Panc1 (cell line): ENCODE data around the gene B9D1. TPM values are rescaled to one million over a fixed set of nuclear protein-coding genes. Genes with fewer than 3 reads are reported as not detected.

Source experiments
- ATAC-seq: fragments of 200-7000 bp; cut with Tn5 transposase; 2 replicates; pipeline ENCODE4 v1.9.1; 2020; ENCODE audit warnings: mild to moderate bottlenecking, moderate library complexity
- BruUV-seq: library from RNA; stranded (reverse); fragments of 400-500 nt; replicated peaks from 2 replicates; lab custom pipeline; 2021; lab: Mats Ljungman, UMichigan
- CTCF ChIA-PET: fragments of 300-600 bp; sonication (Branson Sonifier 250); formaldehyde crosslinking; loops from one replicate; lab custom pipeline; 2022; ENCODE audit warnings: antibody characterized with exemption; lab: Charles Lee
- POLR2A ChIA-PET: fragments of 300-600 bp; sonication (Branson Sonifier 250); formaldehyde crosslinking; loops from one replicate; lab custom pipeline; 2022; ENCODE audit warnings: antibody characterized with exemption; lab: Charles Lee
- DNase-seq: peaks from one replicate; pipeline ENCODE4 v3.0.0-alpha.2; 2010; ENCODE audit warnings: low read depth, low spot score
- H3K27ac ChIP-seq: 2 replicates; pipeline ENCODE4 v1.5.1; 2011; ENCODE audit warnings: mild to moderate bottlenecking, low read length, inconsistent platforms
- H3K27me3 ChIP-seq: fragments of 200-500 bp; sonication (Bioruptor generic); 2 replicates; pipeline ENCODE4 v1.6.0; 2014; ENCODE audit warnings: low read length, inconsistent platforms; ENCODE audit not compliant: control insufficient read depth, insufficient read depth
- H3K36me3 ChIP-seq: fragments of 200-500 bp; sonication (Bioruptor generic); 2 replicates; pipeline ENCODE4 v1.5.1; 2014; ENCODE audit warnings: inconsistent platforms, mild to moderate bottlenecking, low read length, moderate library complexity; ENCODE audit not compliant: control insufficient read depth, insufficient read depth
- H3K4me1 ChIP-seq: 2 replicates; pipeline ENCODE4 v1.5.1; 2011; ENCODE audit warnings: inconsistent platforms, mild to moderate bottlenecking, low read length, moderate library complexity; ENCODE audit not compliant: control insufficient read depth, insufficient read depth
- H3K4me3 ChIP-seq, 2 experiments: 2 replicates each; pipeline ENCODE4 v1.5.1; 2011 to 2012; ENCODE audit warnings: low read depth in 2 of 2, low read length in 2 of 2, mild to moderate bottlenecking in 2 of 2, inconsistent platforms in 1 of 2, moderate library complexity in 1 of 2
- H3K9me3 ChIP-seq: fragments of 200-500 bp; sonication (Bioruptor generic); 2 replicates; pipeline ENCODE4 v1.5.1; 2014; ENCODE audit warnings: low read depth, mild to moderate bottlenecking, inconsistent platforms, low read length, moderate library complexity; ENCODE audit not compliant: control insufficient read depth, insufficient read depth
- CTCF ChIP-seq: fragments of 450-650 bp; IDR thresholded peaks from 2 replicates; pipeline ENCODE4 v1.5.1; 2017; ENCODE audit warnings: mild to moderate bottlenecking
- POLR2AphosphoS5 ChIP-seq: IDR thresholded peaks from 2 replicates; pipeline ENCODE4 v1.6.1; 2012; ENCODE audit warnings: mild to moderate bottlenecking, low read depth, low read length, moderate library complexity
- REST ChIP-seq, 2 experiments: IDR thresholded peaks; 2 replicates each; pipeline ENCODE4 v1.6.1; 2011 to 2012; ENCODE audit warnings: low read depth in 2 of 2, control low read depth in 1 of 2, low read length in 1 of 2, mild to moderate bottlenecking in 1 of 2, moderate library complexity in 1 of 2; ENCODE audit not compliant: insufficient read depth in 1 of 2
- SIN3A ChIP-seq: IDR thresholded peaks from 2 replicates; pipeline ENCODE4 v1.6.1; 2012; ENCODE audit warnings: low read depth, mild to moderate bottlenecking, low read length, moderate library complexity, borderline replicate concordance; ENCODE audit not compliant: insufficient read depth
- TCF7L2 ChIP-seq: IDR thresholded peaks from 2 replicates; pipeline ENCODE4 v1.6.1; 2011; ENCODE audit warnings: mild to moderate bottlenecking, low read depth, low read length, inconsistent platforms
- in situ Hi-C: cut with HindIII; loops from 2 replicates; pipeline ENCODE4 v1.10.0; 2016; ENCODE audit warnings: low sequenced_read_pairs, low pct_unique_long_range_greater_than_20kb
- intact Hi-C: fragments of 100-400 bp; cut with micrococcal nuclease; formaldehyde crosslinking; loops from one replicate; pipeline ENCODE4 v1.10.0; 2022; ENCODE audit not compliant: unreplicated experiment
- total RNA-seq: library from RNA; stranded (reverse); gene quantifications from one replicate; pipeline ENCODE4 v1.2.1, GENCODE V29; 2021; ENCODE audit not compliant: unreplicated experiment

The B9D1 gene
- total RNA-seq, 1 experiment from 2014 or later, result 19.1 TPM

- ChIA-PET POLR2A (no interaction called here), CTCF (no interaction called here)
- Histone ChIP-seq H3K9me3 (no peaks in the 10 kb centered on the region), H3K27ac (no peak overlapping the region), H3K4me1 (no peaks in the 10 kb centered on the region), H3K27me3 (no peaks in the 10 kb centered on the region), H3K4me3 (no peak overlapping the region), H3K36me3 (no peaks in the 10 kb centered on the region; the same call in 1 of the 2 replicates)
- in situ Hi-C loops (no loop called here), intact Hi-C loops (no loop called here)
- ATAC-seq, result peak; percentile 57
- TF ChIP-seq TCF7L2, result no peak
- TF ChIP-seq SIN3A, result no peak
- TF ChIP-seq REST (IDR thresholded peaks at IDR 0.05; ENCODE audit: insufficient read depth in 1 of 2, low read depth in 2 of 2, low read length in 1 of 2), result no peak
- no peak for TF ChIP-seq CTCF
- no peak for TF ChIP-seq POLR2AphosphoS5
- no TSS peak for BruUV-seq
- no peak for DNase-seq
Measured at GRCh38 chr17:19317359-19318095, 45.0 kb downstream of the B9D1 start.

GRCh38 chr17:19316761-19317358, 45.7 kb downstream of the B9D1 start:
- ATAC-seq (no peak), DNase-seq (no peak)
- H3K4me3 ChIP-seq, result no peak overlapping the region
- intact Hi-C loops, result no loop called here
- H3K36me3 ChIP-seq, result no peaks in the 10 kb centered on the region; the same call in 1 of the 2 replicates
- BruUV-seq, result no TSS peak
- H3K27ac ChIP-seq, result no peak overlapping the region
- no peaks in the 10 kb centered on the region for H3K9me3 ChIP-seq
- CTCF ChIA-PET, result no interaction called here
- no peaks in the 10 kb centered on the region for H3K4me1 ChIP-seq
- H3K27me3 ChIP-seq, result no peaks in the 10 kb centered on the region
- POLR2A ChIA-PET, result no interaction called here
- in situ Hi-C loops, result no loop called here
- TF ChIP-seq REST (IDR thresholded peaks at IDR 0.05; ENCODE audit: insufficient read depth in 1 of 2, low read depth in 2 of 2, low read length in 1 of 2) (no peak), SIN3A (no peak), TCF7L2 (no peak), POLR2AphosphoS5 (no peak), CTCF (no peak)
